Measurements from ENCODE around the gene CLIC4. TPM values are rescaled to one million over a fixed set of nuclear protein-coding genes. Genes with fewer than 3 reads are reported as not detected.

Gene CLIC4
- total and polyA plus RNA-seq, 10 donors, result 17.0 to 99.6 (median 71.2) TPM

GRCh38 chr1:24761582-24761981 lies 16.3 kb downstream of the CLIC4 start:
- Histone ChIP-seq H3K36me3 (no peaks in the 10 kb centered on the region), H3K4me1 (peaks cover 8 to 50% (median 21%) of the 10 kb centered on the region in 6 donors), H3K9me3 (no peaks in the 10 kb centered on the region), H3K27me3 (replicated peaks in 1 of 7) (no peaks in the 10 kb centered on the region), H3K4me3 (no peak overlapping the region), H3K27ac (peak overlapping the region in 1 of 8 donors; percentile 50)
- 77 to 93% (median 83%) methylated on average over 1 of the region's 1 CpG for WGBS, 5 donors
- intact Hi-C loops (cut with DNase I; ENCODE audit: low total_unique reads), result no loop called here
- TF ChIP-seq CTCF (IDR thresholded peaks at IDR 0.05 in 8 of 11, conservative IDR thresholded peaks at IDR 0.05 in 3 of 11) (no peak), POLR2AphosphoS5 (IDR thresholded peaks at IDR 0.05) (no peak), POLR2A (IDR thresholded peaks at IDR 0.05) (no peak)
- no peak for DNase-seq

- H3K4me3 ChIP-seq, result no peak overlapping the region
- H3K4me1 ChIP-seq, result peaks cover 8 to 52% (median 21%) of the 10 kb centered on the region in 6 donors
- no peak for DNase-seq
- intact Hi-C loops (cut with DNase I; ENCODE audit: low total_unique reads), result no loop called here
- WGBS, 5 donors, result 73 to 91% (median 82%) methylated on average over 3 of the region's 3 CpGs
- TF ChIP-seq POLR2AphosphoS5 (IDR thresholded peaks at IDR 0.05) (no peak), POLR2A (IDR thresholded peaks at IDR 0.05) (no peak), CTCF (IDR thresholded peaks at IDR 0.05 in 8 of 11, conservative IDR thresholded peaks at IDR 0.05 in 3 of 11) (no peak)
- H3K27ac ChIP-seq, result peak overlapping the region in 3 of 8 donors; percentile 1 to 50 (median 2)
- H3K27me3 ChIP-seq (replicated peaks in 1 of 7), result no peaks in the 10 kb centered on the region
- H3K9me3 ChIP-seq, result no peaks in the 10 kb centered on the region
- no peaks in the 10 kb centered on the region for H3K36me3 ChIP-seq
Observed at GRCh38 chr1:24762133-24762676, 17.0 kb downstream of the CLIC4 start.

- Histone ChIP-seq H3K4me1 (peaks cover 8 to 52% (median 17%) of the 10 kb centered on the region in 6 donors), H3K4me3 (no peak overlapping the region), H3K36me3 (no peaks in the 10 kb centered on the region), H3K9me3 (no peaks in the 10 kb centered on the region), H3K27ac (no peak overlapping the region), H3K27me3 (replicated peaks in 1 of 7) (no peaks in the 10 kb centered on the region)
- WGBS, 5 donors, result 92 to 96% (median 94%) methylated on average over 3 of the region's 3 CpGs
- intact Hi-C loops (cut with DNase I; ENCODE audit: low total_unique reads), result no loop called here
- TF ChIP-seq POLR2AphosphoS5 (IDR thresholded peaks at IDR 0.05), result no peak
- TF ChIP-seq POLR2A (IDR thresholded peaks at IDR 0.05), result no peak
- TF ChIP-seq CTCF (IDR thresholded peaks at IDR 0.05 in 8 of 11, conservative IDR thresholded peaks at IDR 0.05 in 3 of 11), result no peak
- DNase-seq, result no peak
Observed at GRCh38 chr1:24763671-24764070, 18.4 kb downstream of the CLIC4 start.

- Histone ChIP-seq H3K4me3 (no peak overlapping the region), H3K27ac (peak overlapping the region in 1 of 8 donors; percentile 4), H3K9me3 (no peaks in the 10 kb centered on the region), H3K27me3 (replicated peaks in 1 of 7) (no peaks in the 10 kb centered on the region), H3K36me3 (no peaks in the 10 kb centered on the region), H3K4me1 (peaks cover 8 to 60% (median 21%) of the 10 kb centered on the region in 6 donors)
- intact Hi-C loops (cut with DNase I; ENCODE audit: low total_unique reads), result no loop called here
- TF ChIP-seq POLR2AphosphoS5 (IDR thresholded peaks at IDR 0.05) (no peak), POLR2A (IDR thresholded peaks at IDR 0.05) (no peak), CTCF (IDR thresholded peaks at IDR 0.05 in 8 of 11, conservative IDR thresholded peaks at IDR 0.05 in 3 of 11) (no peak)
- WGBS, 5 donors, result 65 to 92% (median 87%) methylated on average over 3 of the region's 3 CpGs
- DNase-seq, result no peak
Observed at GRCh38 chr1:24764439-24764838, 19.2 kb downstream of the CLIC4 start.

Measured in spleen (tissue), 11 donors.